ENCODE measurements around the gene MED26.

Gene MED26

GRCh38 chr19:16532440-16533234, 95.4 kb downstream of the MED26 start:
- no peak for DNase-seq

- DNase-seq: no peak
Measured at GRCh38 chr19:16531380-16531669, 96.7 kb downstream of the MED26 start.

- DNase-seq: no peak
Measured at GRCh38 chr19:16530540-16531379, 97.2 kb downstream of the MED26 start.

DNA sequence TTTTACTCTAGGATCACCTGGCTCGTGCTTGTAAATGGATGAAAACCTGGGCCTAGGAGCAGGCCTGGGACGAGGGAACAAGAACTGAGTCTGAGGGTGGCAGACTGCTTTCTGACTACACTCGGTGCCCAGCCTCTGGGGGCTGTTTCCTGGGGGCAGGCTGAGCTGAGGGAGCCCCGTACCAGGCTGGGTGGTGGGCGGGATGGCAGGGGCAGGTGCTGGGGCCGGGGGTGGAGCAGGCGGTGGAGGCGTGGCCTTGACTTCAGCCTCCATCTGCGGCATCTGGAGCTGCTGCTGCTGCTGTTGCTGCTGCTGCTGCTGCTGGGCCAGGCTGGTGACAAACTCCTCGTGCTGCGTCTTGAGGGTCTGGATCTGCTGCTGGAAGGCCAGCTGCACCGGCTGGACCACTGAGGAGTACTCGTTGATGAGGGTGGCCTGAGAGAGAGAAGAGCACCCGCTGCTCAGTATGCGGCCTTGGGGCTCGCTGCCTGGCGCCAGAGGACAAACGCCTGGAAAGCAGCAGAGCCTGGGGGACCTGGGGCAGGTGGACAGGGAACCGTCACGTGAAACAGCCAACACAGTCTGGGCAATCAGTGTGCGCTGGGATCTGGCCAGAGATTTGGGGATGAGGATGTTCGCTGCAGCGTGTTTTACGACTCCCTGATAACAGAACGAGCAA, 98.4 kb downstream of the MED26 start:
- no peak for DNase-seq

GRCh38 chr19:16527971-16528521, 100.0 kb downstream of the MED26 start:
- DNase-seq: peak; percentile 29

DNA sequence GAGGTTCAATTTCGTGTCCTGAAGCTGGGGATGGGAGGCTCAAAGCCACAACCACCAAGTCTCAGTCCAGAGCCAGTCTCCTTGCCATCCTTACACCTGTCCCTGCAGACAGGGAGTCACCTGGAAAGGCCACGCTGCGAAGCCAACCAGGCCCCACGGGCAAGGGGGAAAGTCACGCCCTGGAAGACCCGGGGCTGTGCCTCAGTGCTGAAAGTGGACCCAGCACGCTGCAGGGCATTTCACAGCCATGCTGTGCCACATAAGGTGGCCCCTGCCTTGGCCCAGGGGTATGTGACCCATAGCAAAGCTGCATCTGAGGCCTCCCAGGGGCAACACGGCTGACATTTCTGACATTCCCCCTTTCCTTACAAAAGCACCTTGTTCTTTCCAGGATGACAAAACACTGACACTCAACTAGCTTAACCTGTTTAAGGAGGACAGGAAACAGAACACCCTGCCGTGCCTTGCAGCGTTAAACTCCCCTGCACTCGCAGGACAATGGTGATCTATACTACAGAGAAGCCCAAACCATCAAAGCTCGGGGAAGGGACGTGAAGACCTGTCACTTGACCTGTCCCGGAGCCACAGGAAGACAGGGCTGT, 100.6 kb downstream of the MED26 start:
- no peak for DNase-seq

DNA sequence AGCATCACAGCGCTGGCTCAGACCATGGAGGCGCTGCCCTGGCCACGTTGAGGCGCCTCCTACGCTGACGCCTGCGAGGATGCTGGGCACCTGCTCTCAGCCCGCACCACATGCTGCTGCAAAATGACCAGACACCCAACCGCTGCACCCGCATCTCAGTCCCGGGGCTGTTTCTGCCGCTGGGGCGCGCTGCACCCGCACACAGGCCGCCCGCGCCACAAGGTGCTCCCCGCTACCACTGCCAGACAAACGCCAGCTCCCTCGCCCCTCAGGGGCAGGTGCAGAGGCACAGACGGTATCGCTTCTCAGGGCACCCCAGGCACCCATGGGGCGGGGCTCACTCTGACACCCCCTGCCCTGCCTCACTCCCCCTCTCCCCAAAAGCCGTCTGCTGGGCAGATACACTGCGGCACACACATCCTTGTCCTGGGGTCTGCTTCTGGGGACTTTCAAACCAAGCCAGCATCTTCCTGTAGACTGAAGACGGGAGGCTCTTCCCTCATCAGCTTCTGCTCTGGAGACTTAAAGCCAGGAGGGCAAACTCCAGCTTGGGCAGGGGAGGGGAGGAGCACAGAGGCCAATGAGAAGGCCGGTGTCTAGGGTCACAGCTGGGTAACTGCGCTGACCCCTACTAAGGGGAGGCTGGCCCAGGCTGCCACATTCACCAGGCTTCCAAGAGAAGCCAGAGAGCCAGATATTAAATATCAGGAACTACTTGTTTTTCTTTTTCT, 102.1 kb downstream of the MED26 start:
- DNase-seq: no peak

GRCh38 chr19:16524991-16525734, 102.8 kb downstream of the MED26 start:
- DNase-seq: no peak

Measured in suppressor macrophage treated with lipopolysaccharide for 4 hours (primary cell).